ENCODE data around the gene CTNNA1.

GRCh38 chr5:138945421-138946240 lies 192.4 kb downstream of the CTNNA1 start:
- TF ChIP-seq POLR2A (IDR thresholded peaks at IDR 0.05), result no peak
- TF ChIP-seq CTCF (IDR thresholded peaks at IDR 0.05), result no peak

Data from lower leg skin (tissue), 3 donors.